HG03139 (cell line): ENCODE data around the gene POLR3G.
A peak's percentile ranks its signal among the peaks of the same experiment; 100 is the strongest.

Experiments used
- ATAC-seq: cut with Tn5 transposase; IDR thresholded peaks from one replicate; pipeline ENCODE4 v1.9.1; 2021; ENCODE audit not compliant: unreplicated experiment

POLR3G gene

DNA sequence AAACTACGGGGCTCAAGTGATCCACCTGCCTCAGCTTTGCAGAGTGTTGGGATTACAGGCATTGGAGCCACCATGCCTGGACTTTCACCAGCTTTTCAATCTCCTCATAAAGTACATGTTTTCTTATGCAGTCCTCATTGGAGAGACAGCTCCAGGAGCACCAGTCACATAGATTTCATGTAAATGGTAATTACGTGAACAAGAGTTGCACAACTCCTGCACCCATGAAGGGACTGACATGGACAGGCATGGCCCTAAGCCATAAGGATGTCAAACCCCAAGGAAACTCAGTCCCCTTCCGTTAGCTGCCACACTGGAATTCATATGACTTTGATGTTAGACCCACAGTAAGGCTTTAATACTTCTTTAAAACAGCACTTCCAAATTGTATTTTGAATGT, 76.3 kb downstream of the POLR3G start:
- ATAC-seq, result no peak

DNA sequence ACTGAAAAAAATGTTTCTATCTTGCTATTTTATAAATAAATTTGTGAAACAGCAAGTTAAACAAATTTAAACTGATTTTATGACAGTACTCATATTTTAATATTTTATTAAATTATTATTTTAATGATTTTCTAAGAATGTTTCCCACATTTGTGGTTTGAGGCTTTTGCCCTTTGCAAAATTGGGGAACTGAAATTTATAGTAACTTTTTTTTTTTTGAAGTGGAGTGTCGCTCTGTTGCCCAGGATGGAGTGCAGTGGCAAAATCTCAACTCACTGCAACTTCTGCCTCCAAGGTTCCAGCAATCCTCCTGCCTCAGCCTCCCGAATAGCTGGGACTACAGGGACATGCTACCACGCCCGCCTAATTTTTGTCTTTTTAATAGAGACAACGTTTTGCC, 76.7 kb downstream of the POLR3G start:
- no peak for ATAC-seq

DNA sequence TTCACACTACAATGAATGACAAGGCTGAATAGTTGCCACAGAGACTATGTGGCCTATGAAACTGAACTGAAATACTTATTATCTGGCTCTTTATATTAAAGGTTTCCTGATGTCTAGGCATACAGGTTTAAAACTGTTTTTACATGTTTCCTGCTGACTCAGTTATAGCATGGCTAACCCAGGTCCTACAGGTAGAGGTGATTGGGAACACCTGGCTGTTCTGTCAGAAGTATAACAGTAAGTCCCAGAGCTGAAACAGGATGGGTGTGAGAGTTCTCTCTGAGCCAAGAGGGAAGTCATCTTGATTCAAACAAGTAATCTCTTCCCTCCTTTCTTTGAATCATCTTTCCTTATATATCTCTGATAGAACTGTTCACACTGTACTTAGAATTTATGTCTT, 79.0 kb downstream of the POLR3G start:
- ATAC-seq, result no peak

DNA sequence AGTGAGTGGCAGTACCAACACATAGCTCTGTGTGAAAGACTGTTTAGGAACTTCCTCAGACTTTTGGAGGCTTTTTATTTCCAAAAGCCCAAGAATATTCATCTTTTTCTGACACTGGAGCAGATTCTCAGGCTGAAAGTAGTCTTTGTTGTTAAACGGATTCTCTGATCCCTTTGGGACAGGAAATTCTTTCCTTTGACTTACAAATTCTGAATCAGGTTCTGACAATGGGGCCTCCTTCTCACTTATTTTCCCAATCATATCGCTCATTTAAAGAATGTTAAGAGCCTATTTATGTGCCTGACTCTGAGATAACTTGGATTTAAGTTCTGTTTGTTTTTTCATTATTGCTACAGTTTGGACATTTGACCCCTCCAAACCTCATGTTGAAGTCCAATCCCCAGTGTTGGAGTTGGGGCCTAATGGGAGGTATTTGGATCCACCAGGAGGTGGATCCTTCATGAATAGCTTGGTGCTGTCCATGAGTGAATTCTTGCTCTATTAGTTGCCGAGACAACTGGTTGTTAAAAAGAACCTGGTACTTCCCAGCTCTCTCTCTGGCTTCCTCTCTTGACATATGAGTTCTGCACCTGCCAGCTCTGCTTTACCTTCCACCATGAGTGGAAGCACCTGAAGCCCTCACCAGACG, 79.8 kb downstream of the POLR3G start:
- no peak for ATAC-seq

DNA sequence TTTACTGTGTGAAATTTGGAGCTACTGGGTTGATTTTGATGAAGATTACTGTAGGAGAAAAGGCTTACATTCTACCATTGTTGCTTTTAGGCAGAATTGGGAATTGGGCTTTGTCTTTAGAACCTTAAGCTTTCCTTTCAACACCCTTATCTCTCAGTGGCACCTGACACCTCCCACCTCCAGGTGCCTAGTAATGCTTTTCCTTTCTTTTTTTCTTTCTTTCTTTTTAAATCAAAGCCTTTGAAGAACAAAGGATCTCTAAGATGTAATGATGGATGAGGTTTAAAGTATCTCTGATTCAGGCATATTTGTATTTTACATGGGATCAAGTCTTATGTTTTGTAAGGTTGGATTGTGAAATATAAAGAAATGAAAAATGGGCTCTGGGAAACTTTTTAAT, 81.0 kb downstream of the POLR3G start:
- ATAC-seq, result no peak

DNA sequence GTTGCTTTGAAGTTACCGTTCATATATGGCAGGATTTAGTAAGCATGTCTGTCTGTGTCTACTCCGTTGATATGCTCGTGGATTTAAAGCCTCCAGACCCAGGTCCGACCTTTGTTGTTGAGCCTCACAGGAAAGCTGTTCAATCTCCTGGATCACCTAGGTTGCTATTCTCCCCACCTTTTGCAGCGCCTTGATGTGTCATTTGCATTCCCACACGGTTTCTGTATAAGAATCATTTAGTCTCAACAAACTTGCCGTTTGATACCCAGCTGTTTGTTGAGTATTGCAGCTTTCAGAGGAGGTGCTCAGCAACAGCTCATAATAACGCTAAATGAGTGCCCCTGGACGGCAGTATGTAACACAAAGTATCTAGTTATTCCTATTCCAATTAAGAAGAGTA, 82.7 kb downstream of the POLR3G start:
- ATAC-seq, result no peak

DNA sequence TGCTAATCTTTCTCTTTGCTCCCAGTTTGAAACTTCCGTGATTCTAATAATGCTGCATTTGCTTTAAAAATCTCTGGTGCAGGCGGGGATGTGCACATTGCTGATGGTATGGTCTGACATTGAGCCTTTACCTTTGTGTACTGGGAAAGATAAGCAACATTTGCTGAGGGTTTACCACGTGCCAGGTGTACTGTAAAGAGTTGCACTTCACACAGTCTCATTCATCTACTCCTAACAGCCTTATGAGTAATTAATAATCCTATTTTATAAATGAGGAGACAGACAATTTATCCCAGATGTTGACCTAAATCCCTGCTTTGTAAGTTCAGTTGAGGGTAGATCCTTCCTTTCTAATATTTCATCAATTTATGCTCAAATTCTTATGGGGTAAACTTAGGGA, 83.2 kb downstream of the POLR3G start:
- no peak for ATAC-seq

DNA sequence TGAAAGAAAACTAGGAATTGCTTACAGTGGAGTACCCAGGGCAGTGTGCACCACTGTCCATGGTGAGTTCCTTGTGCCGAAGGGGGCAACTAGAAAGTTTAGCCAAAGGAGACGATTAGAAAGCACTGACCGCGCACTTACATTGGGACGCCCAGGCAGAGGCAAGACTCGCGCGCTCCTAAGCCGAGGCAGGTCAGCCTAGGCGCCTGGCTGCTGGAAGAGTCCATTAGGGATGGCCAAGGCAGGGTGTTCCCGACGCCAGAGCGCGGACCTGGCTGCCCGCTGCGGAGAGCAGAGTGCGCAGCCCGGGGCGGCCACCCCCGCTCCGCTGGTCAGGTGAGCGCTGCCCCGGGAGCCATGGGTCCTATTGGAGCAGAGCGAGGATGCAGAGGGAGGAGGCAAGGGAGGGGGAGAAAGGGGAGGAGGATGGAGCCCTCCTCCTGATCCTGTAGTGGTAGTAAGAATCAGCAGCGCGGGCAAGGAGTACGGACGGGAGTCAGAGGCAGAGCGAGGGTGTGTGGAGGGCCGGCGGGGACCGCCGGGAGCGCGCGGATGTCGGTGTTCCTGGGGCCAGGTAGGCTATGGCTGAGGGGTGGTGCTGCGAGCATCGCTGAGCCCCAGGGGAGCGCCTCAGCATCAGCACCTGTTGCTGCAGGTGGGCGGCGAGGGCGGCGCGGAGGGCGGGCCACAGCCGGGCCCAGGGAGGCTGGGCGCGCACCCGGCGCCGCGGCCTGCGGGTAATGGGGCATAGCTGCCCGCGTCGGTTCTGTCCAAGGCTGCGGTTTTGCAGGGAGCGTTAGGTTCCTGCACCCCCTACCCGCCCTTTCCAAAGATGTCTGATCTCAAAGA, 83.9 kb downstream of the POLR3G start, which contains the start of gene ADGRV1:
Gene ADGRV1 (plus strand): TSS at position 454 of the 849 bp plus-strand sequence. CDS start 99 bp downstream, at position 553.
- peak; percentile 46 for ATAC-seq

DNA sequence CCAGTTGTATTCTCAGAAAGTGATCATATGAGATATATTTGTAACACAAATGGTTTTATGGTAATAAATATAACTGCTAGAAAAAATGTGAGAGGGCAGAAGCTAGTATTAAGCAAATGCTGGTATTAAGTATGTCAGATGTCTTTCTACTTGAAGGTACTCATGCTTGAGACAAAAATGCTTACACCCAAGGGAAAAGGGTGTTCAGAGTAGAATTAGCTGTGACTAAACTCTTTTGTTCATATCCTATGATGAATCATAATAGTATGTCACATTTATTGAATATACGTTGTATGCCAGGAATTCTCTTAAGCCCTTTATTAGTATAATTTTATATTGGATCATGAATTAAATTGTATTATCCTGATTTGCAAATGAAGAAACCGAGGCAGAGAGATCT, 86.1 kb downstream of the POLR3G start:
- ATAC-seq, result no peak

DNA sequence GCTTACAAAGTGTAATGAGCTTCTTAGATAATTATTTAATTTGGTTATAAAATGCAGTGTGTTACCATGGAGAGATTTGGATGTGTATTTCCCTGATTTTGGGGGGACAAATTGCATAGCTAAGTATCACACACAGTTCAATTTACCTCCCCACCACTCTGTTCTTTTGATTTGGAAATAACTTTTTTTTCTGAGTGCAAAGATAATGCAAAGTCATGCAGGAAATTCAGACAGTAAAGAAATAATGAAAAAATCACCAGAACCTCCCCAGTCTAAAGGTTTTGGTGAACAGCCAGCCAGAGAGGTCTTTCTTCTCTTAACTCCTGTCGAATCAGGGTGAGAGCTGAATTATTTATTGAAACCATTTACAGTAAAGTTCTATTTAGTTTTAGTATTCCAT, 87.1 kb downstream of the POLR3G start:
- ATAC-seq, result no peak

DNA sequence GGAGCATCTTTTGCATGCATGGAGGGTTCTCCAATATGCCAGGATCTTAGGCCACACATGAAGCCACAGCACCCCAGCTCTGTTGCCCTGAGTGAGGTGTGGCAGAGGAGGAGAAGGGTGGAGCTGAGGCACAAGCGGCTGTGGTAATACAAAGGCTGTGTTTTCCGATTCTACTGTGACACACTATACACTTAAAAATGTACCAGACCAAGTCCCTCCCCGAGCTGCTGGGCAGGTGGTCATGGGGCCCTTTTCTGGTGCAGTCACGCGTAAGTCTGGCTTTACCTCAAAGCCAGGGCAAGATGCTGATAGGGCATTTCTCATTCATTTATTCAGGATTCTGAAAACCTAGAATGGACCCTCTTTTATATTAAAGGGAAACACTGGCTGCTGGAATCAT, 87.7 kb downstream of the POLR3G start:
- no peak for ATAC-seq

DNA sequence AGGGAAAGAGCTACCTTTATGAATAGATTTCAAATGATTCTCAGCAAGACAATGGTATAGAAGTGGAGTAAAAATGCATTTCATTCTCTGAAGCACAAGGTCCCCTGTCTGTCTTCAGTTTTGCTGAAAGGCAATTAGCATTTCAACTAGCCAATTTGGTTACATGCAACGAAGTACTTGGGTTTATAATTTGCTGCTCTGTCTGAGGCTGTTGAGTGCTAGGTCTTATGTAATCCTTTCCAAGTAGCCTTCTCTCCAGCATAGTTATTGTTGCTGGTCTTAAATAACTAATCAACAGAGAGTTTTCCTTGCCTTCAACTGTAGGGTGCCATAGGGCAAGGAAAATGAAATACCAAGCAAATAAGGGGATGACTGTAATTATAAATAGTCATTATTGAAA, 88.4 kb downstream of the POLR3G start:
- no peak for ATAC-seq
